Ishikawa (cell line): ENCODE results near the gene CGB3.
A peak's percentile ranks its signal among the peaks of the same experiment; 100 is the strongest.

Experiments
- CEBPB ChIP-seq: IDR thresholded peaks from 2 replicates; pipeline ENCODE4 v1.6.1; 2012
- CREB1 ChIP-seq: IDR thresholded peaks from 2 replicates; pipeline ENCODE4 v1.6.1; 2012; ENCODE audit warnings: low read depth
- EGR1 ChIP-seq: IDR thresholded peaks from 2 replicates; pipeline ENCODE4 v1.6.1; 2012
- EP300 ChIP-seq: IDR thresholded peaks from 2 replicates; pipeline ENCODE4 v1.6.1; 2012; ENCODE audit warnings: borderline replicate concordance
- FOXM1 ChIP-seq: IDR thresholded peaks from 2 replicates; pipeline ENCODE4 v1.6.1; 2012; ENCODE audit warnings: low read depth, borderline replicate concordance
- MAX ChIP-seq: IDR thresholded peaks from 2 replicates; pipeline ENCODE4 v1.6.1; 2012
- NFIC ChIP-seq: IDR thresholded peaks from 2 replicates; pipeline ENCODE4 v1.6.1; 2012
- RAD21 ChIP-seq: IDR thresholded peaks from 2 replicates; pipeline ENCODE4 v1.6.1; 2012; ENCODE audit warnings: low read depth
- REST ChIP-seq: IDR thresholded peaks from 2 replicates; pipeline ENCODE4 v1.6.1; 2012; ENCODE audit warnings: low read depth, mild to moderate bottlenecking
- TAF1 ChIP-seq: IDR thresholded peaks from 2 replicates; pipeline ENCODE4 v1.6.1; 2012; ENCODE audit warnings: low read depth, mild to moderate bottlenecking
- TCF12 ChIP-seq: IDR thresholded peaks from 2 replicates; pipeline ENCODE4 v1.6.1; 2012; ENCODE audit warnings: low read depth
- TEAD4 ChIP-seq: IDR thresholded peaks from 2 replicates; pipeline ENCODE4 v1.6.1; 2012
- YY1 ChIP-seq: IDR thresholded peaks from 2 replicates; pipeline ENCODE4 v1.6.1; 2012; ENCODE audit warnings: low read depth
- ZBTB7A ChIP-seq: IDR thresholded peaks from 2 replicates; pipeline ENCODE4 v1.6.1; 2012; ENCODE audit warnings: low read depth
- TF ChIP-seq, protein P1 (sequence below): IDR thresholded peaks from 2 replicates; pipeline ENCODE4 v1.6.1; 2012

Gene CGB3

GRCh38 chr19:48990400-48990799 is 33.7 kb downstream of the CGB3 start:
- TF ChIP-seq YY1, result no peak
- TF ChIP-seq EGR1, result no peak
- TF ChIP-seq ZBTB7A, result no peak
- TF ChIP-seq, protein P1, sequence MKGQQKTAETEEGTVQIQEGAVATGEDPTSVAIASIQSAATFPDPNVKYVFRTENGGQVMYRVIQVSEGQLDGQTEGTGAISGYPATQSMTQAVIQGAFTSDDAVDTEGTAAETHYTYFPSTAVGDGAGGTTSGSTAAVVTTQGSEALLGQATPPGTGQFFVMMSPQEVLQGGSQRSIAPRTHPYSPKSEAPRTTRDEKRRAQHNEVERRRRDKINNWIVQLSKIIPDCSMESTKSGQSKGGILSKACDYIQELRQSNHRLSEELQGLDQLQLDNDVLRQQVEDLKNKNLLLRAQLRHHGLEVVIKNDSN, result no peak
- TF ChIP-seq MAX, result no peak
- TF ChIP-seq FOXM1, result no peak

- TF ChIP-seq CEBPB (no peak), TCF12 (no peak), EP300 (no peak), FOXM1 (no peak), TEAD4 (no peak), ZBTB7A (no peak), RAD21 (no peak), CREB1 (no peak)
Measured at GRCh38 chr19:48989701-48990291, 34.3 kb downstream of the CGB3 start.

DNA sequence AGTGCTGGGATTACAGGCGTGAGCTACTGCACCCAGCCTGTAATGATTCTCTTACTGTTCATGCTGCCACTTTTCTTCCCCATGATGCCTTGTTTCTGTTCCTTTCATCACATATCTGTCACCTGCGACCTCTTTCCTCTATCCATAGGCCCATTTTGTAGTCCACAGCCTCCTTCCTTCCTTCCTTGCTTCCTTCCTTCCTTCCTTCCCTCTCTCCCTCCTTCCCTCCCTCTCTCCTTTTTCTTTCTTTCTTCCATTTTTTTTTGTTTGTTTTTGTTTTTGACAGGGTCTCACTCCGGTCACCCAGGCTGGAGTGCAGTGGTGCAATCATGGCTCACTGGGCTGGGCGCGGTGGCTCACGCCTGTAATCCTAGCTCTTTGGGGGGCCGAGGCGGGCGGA is 35.3 kb downstream of the CGB3 start:
- TF ChIP-seq MAX (no peak), REST (no peak), TEAD4 (no peak), ZBTB7A (no peak), TAF1 (no peak), EGR1 (no peak), EP300 (no peak), CEBPB (no peak), FOXM1 (no peak), NFIC (no peak), CREB1 (no peak), YY1 (no peak), TCF12 (no peak)
- TF ChIP-seq, protein P1, result no peak

- no peak for TF ChIP-seq TEAD4
Measured at GRCh38 chr19:48988286-48988685, 35.8 kb downstream of the CGB3 start.

GRCh38 chr19:48987323-48987722 is 36.8 kb downstream of the CGB3 start:
- no peak for TF ChIP-seq TAF1
- TF ChIP-seq RAD21, result 0 out of 2 replicates have a peak, but pooled peaks have one; percentile 0

GRCh38 chr19:48986211-48986610 is 37.9 kb downstream of the CGB3 start:
- TF ChIP-seq TEAD4 (no peak), MAX (no peak), TAF1 (no peak), EP300 (no peak), TCF12 (no peak), ZBTB7A (no peak), CEBPB (no peak), CREB1 (no peak), EGR1 (no peak), RAD21 (no peak), FOXM1 (no peak), YY1 (no peak), NFIC (no peak), REST (no peak)
- TF ChIP-seq, protein P1, result no peak
